Bone marrow (tissue), 2 donors: ENCODE measurements around the gene TES.
"Not testable (repeated sequence)": the region's sequence is repeated elsewhere in the genome, so short reads cannot be mapped to it uniquely, and the experiment has no call there.

Source experiments
- DNase-seq, 2 donors: peaks; one replicate each; lab custom pipeline; 2025; lab: John Stamatoyannopoulos, UW

Gene TES

DNA sequence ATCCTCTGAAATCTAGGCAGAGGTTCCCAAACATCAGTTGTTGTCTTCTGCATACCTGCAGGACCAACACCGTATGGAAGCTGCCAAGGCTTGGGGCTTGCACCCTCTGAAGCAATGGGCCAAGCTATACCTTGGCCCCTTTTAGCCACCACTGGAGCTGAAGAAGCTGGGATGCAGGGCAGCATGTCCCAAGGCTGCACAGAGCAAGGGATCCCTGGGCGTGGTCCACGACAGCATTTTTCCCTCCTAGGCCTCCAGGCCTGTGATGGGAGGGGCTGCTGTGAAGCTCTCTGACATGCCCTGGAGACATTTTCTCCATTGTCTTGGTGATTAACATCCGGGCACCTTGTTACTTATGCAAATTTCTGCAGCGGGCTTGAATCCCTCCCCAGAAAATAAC is 34.5 kb downstream of the TES start:
- not testable (repeated sequence) for DNase-seq

DNA sequence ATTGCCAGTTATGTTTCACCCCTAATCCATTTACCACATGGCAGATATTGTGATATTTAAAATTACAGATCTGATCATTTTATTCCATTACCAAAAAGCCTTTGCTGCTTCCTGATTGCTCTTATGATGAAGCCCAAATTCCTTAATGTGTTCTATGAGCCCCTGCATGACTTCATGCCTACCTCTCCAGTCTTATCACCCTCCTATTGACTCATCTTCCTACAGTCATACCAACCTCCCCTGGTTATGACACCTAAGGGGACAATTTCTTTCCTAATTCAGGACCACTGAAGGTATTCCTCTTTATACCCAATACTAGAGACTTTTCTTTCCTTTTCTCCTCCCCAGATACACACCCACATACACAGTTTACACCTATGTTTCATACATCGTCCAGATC is 36.0 kb downstream of the TES start:
- no peak for DNase-seq

DNA sequence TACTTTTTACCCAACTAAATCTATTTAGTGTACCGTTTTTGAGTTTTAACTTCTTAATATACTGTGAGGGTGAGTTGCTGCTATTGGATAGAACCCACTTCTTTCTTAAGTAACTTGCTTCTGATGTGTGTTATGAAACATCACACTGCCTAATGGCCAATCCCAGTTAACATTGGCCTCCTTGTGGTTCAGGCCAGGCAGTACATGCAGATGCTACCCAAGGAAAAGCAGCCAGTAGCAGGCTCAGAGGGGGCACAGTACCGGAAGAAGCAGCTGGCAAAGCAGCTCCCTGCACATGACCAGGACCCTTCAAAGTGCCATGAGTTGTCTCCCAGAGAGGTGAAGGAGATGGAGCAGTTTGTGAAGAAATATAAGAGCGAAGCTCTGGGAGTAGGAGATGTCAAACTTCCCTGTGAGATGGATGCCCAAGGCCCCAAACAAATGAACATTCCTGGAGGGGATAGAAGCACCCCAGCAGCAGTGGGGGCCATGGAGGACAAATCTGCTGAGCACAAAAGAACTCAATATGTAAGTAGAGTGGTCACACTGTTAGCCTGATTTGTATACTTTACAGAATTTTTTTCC is 39.7 kb downstream of the TES start:
- no peak for DNase-seq

DNA sequence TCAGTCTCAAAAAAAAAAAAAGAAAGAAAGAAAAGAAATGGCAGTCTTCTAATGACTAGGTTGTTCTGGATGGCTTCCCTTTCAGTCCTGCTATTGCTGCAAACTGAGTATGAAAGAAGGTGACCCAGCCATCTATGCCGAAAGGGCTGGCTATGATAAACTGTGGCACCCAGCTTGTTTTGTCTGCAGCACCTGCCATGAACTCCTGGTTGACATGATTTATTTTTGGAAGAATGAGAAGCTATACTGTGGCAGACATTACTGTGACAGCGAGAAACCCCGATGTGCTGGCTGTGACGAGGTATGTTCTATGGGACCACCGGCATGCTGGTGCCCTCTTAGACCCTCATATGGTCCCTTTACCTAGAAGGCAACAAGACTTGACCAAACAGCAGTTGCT is 41.3 kb downstream of the TES start:
- no peak for DNase-seq

DNA sequence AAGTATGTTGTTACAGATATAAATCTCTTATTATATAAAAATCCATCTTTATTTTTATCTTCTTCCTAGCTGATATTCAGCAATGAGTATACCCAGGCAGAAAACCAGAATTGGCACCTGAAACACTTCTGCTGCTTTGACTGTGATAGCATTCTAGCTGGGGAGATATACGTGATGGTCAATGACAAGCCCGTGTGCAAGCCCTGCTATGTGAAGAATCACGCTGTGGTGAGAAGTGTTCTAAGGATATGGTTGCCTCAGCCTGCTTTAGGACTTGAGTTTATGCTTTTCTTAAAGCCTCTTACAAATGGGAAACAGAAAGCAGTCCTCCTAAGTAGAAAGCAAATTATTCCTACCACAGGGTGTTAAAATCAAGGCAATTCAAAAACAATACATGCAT is 41.9 kb downstream of the TES start:
- no peak for DNase-seq

DNA sequence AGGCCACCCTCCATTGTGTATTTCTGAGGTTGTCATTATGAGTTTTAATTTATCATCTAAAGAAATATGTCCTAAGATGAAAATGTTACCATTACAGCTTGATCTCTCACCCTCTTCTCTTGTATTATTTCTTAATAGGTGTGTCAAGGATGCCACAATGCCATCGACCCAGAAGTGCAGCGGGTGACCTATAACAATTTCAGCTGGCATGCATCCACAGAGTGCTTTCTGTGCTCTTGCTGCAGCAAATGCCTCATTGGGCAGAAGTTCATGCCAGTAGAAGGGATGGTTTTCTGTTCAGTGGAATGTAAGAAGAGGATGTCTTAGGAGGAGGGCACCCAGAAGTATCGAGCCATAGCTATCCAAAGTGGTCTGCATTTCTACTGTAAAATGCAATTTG is 46.8 kb downstream of the TES start:
- DNase-seq: no peak

DNA sequence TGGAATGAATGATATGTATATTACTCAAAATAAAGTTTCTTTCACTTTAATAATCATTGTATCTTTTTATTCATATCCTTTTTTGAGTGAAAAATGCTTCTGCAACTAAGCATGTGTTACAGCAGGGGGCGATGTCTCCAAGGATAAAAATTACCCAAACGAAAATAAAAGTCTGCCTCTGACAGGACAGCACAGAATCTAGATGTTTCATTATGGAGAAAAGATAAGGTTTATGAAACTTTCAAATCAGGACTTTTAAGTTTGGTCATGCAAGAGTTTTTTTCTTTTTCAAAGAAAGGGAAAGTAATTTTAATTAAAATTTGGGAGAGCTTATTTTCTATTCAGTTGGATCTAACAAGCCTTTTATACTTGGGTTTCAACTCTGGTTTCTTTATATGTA is 48.4 kb downstream of the TES start:
- DNase-seq: no peak

DNA sequence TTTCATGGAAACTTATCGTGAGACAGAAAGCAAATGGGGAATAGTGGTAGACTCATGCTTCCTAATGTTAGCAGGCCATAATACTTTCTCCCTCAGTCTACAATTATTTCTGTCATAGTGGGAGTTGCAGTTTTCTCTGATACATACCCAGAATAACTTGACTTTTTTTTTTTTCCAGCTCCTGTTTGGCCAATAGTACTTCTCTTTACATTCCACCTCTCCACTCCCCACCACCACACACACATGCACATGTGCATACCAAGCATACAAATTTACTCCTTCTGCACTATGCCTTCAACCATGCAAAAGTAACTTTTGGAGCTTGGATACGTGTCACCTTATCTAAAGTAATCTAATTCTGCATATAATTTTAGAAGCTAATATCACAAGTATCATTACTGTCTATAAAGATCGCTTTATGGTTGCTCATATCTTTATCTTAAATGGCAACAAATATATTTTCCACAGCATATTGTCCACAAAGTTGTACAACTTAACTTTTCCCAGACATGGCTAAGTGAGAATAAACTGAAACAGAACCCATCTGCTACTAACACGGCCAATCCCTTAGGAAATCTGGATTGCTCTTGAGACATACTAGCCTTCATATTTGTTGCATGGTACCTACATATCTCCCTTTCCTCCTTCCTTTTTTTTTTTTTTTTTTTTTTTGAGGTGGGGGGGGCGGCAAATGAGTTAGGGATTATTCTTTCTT is 49.0 kb downstream of the TES start:
- DNase-seq: no peak

DNA sequence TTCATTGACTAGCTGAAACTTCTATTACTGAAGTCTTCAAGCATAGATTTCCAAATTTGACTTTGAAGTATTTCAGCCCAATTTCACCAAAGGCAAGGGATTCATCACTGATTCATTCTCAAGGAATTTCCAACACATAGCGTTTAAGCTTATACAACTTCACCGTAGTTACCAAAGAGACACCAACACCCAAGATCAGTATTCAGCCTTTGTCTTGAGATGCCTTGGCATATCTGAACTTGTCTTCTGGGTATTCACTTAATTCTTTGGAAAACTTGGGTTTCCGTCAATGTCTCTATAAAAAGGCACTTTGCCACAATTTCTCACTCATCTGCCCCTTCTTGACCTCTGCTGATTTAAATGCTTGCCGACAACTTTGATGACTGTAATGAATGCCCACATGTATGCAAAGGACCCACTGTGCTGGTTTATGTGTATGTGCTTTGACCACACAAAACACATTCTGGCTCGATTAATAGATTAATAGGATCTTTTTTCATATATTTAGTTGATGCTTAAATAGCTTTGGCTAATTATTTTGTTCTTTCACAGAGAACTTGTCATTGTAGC is 49.6 kb downstream of the TES start:
- DNase-seq: no peak

DNA sequence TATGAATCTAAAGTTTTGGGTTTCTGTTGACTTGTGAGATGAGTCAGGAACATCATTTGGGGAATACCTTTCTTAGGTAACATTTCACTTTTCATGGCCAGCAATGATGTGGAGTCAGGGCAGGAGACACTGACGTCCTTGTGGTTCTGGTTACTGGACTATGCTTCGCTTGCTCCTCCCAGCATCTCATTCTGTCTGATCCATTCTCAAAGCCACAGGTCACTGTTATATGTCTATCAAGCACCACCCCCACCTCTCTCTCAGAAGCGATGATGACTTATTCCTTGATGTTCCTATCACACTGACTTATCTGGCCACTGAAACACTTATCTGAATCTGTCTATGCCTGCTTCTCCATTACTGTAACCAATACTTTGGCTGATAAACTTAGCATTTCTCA is 51.6 kb downstream of the TES start:
- no peak for DNase-seq

DNA sequence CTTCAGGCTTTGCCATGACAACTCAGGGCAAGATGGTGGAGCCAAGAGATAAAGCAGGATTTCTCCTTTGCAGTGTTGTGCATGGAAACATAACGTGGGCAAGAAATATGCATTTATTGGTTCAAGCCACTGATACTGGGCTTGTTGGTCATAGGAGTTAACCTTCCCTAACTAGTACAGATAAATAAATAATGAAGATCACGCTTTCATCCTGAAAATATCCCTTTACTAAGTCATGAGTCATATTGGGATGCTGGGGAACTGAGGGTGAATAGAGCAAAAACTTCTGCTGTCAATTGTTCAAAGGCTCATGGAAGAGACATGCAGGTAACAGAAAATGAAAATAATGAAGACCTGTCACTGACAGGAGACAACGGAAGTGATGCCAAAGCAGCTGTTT is 55.5 kb downstream of the TES start:
- no peak for DNase-seq

DNA sequence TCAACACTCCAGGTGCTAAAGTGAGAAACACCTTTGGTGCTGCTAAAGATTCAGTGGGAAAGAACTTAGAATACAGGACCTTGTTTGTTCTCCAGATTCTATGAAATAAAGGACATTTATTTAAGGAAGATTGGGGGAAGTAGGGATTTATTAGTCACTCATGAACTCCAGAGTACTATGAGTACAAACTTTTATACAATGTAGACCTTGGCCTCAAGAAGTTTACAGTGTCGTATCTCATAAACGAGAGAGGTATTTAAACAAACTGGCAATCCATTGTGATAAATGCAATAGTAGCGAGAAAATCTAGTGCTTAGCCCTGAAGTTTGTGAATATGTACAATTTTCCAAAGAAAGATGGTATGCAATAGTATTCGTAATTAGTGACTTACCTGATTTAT is 59.1 kb downstream of the TES start:
- no peak for DNase-seq

DNA sequence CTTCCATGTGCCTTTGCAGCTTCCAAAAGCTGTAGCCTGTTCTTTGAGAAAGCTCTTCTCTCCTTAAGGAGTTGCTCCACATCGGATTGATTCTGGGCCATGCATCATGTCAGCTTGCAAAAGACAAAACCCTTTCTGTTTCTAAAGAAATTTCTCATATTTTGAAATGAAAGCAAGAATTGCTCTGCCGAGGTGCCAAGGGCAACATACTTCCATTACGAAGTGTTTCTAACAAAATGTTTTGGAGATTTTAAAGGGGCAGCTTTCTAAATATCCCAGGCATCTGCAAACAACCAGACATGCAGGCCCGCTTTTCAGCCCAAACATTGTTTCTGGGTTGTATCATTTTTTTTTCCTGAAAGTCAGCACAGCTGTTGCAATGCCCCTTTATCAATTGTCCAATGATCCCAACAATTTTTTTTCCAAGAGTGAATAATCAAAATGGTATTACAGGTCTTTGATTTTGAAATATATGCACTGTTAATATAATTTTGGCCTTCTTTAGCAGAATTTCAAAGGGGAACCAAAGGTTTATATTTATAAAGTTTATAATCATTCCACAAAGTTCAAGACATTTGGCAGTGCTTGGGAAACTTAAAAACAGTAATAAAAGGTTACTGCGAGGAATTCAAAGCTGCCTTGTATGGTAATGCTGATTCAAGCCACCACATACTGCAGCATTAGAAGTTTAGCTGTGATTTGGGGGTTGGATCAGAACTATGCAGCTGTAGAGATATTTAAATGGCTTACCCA is 61.0 kb downstream of the TES start:
- no peak for DNase-seq

DNA sequence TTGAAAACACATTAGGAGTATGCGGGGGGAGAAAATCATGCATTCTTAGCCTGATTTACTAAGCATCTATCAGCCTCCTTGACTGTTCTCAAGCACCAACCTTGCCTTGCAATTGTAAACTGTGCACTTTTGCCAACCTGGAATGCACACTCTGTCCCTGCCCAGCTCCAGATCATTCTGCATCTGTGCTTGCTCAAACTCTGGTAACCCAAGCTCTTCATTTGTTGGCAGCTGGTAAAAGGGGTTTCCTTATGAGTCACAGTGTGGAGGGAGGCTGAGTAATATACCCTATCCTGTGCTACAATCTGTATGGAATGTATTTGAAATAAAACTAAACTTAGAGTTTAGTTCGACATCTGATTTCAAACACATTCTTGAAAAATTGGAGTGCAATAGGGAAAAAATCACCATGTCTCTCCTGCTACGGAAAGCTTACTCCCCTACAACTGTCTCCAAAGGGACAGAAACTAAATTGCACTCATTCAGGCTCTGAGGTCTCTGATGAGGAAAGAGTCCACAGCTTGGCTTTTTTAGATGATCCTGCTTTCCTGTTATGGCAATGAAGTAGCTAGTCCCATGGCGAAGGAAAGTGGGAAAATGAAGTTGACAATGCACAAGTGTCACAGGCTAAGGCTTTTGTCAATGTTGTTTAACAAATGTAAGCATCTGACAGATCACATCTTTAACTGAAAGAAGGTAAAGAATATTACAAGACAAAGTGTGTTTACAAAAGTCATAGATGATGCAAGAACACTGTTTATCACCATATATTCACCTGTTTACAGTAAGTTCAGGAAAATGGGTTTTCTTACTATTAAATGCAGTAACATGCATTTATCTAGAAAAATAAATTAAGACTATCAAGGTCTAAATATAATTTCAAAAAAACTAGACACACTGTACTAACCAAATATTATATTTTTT is 61.9 kb downstream of the TES start:
- DNase-seq: no peak

DNA sequence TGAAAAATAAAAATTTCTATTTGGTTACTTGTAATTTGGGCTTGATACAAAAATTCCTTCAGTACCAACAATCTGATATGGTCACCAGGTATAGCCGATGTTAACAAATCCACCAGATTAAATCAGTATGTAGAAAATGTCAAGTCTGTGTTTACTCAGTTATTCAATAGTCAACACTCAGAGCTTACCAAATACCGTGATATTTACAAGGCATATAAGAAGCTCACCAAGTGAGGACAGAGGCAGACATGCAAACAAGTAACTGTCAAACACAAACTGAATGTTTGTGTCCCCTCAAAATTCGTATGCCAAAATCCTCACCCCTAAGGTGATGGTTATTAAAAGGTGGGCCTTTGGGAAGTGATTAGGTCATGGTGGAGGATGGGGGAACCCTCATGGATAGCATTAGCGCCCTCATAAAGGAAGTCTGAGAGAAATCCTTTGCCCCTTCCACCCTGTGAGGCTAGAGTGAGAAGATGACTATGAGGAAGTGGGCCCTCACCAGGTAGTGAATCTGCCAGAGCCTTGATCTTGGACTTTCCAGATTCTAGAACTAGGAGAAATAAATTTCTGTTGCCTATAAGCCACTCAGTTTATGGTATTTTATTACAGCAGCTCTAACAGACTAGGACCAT is 63.1 kb downstream of the TES start:
- no peak for DNase-seq

DNA sequence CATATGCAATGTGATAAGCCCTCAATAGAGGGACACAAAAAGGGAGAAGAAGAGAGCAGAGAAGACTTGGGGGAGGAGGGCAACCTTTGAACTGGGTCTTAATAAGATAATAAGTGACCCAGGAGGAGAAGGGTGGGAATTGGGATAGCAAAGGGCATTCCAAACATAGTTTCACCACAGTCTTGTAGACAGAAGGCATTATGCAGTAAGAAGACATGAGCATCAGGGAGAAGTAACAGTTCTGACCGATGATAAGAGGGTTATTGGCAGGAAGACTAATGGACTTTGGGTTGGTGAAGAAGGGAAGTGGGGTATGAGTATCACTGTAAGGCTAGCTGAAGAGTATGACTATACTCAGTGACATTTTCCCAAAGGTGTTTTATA is 63.6 kb downstream of the TES start:
- DNase-seq: no peak

DNA sequence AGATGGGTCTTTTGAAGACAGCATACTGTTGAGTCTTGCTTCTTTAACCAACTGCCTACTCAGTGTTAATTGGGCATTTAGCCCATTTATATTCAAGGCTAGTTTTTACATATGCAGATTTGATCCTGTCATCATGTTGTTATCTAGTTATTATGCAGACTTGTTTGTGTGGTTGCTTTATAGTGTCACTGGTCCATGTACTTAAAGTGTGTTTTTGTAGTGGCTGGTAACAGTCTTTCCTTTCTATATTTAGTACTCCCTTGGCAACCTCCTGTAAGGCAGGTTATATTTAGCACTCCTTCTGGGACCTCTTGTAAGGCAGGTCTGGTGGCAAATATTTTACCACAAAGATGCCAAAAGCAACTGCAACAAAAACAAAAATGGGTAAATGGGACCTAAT is 66.7 kb downstream of the TES start:
- no peak for DNase-seq

DNA sequence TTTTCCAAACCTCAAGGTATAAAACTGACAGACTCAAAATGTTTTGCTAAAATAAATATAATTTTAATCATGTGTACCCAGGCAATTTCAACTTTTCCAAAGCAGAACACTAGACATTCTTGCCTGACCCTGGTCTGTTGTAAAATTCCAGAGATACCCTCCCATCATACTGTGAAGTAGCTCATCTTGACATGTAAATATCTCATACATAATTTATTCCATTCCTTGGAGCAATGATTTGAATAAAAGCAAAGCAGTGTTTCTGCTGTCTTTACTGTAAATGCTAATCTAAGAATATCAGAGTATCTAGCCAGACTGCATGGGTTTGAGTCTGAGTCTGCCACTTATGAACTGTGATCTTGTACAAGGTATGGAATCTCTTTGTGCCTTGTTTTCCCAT is 68.9 kb downstream of the TES start:
- no peak for DNase-seq

DNA sequence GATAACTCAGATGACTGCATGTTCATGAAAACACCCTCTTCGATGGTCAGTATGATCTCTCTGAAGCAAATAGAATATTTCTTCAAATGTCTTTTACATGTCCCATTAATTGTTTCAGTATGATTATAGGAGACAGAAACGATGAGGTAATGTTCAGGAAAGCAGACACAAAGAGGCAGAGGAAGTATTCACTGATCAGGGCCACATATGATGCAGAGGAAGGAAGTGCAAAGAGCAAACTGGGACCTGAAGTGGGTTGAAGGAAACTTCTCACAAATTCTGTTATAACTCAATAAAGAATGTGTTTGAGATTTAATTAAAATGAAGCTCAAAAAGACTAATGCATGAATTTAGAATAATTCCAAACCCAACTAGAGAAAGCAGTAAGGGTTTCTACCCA is 70.5 kb downstream of the TES start:
- no peak for DNase-seq

DNA sequence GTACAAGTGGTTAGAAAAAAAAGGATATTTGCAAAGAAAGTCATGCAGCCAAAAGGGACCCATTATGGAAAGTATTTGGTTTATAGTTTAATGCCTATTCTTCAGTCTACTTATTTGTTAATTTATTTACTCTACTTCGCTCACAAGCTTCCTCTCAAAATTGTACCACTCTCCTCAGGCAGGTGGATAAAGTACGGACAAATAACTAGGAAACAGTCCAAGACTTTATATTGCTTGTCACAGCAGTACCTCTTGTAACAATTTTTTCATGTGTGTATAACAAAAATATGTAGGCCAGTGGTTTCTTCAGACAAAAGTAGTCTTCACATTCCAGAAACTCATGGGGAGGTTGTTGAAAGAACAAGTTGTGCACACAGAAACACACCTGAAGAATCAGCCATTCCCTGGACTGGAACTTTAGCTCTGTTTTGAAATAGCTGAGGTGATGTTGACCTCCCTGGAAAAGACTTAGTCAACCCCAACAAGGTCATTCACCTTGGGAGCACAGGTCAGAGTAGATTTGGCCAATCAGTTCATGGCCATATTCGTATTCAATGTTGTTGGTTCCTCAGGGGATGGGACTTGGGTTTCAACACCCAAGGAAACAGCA is 73.4 kb downstream of the TES start:
- no peak for DNase-seq

DNA sequence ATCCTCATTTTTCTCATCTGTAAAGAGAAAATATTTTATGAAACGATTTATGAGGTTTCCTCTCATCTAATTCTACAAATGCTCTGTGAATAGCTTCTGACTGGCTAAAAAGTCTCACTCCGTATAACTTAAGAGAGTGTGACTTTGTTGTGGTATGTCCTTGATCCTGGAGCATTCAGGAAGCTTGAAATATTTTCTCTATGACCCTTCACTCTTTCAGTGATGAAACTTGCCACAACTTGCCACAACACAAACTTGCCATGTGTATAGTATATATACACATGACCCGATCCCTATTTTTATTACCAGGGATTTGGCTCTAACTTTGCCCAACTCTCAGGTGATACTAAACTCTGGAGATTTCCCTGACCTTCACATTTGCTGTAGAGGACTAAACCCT is 74.1 kb downstream of the TES start:
- no peak for DNase-seq
